Stimulated activated CD4-positive, alpha-beta T cell treated with anti-CD3 and anti-CD28 coated beads, Interleukin-15, amount 100 ng/mL, for 48 hours (primary cell): ENCODE measurements around the gene RBBP8.

Source experiments
- DNase-seq, 2 donors: peaks; one replicate each; pipeline ENCODE4 v3.0.0-alpha.2; 2020; ENCODE audit warnings: low read depth in 2 of 2

RBBP8 gene

DNA sequence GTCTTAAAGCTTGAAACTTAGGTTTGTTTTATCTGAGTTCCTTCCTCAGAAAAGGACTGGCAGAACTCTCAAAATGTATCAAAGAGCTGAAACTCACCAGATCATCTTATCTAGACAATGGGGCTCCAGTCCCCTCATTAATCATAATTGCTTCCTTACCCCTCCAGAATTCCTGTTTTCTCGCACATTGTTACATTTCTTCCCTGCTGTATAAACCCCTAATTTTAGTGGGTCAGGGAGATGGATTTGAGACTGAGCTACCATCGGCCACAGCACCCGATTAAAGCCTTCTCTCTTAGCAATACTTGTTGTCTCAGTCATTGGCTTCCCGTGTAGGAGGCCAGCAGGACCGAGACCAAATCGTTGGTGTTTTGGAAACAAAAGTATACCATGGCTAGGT is 130.4 kb downstream of the RBBP8 start:
- DNase-seq = no peak

DNA sequence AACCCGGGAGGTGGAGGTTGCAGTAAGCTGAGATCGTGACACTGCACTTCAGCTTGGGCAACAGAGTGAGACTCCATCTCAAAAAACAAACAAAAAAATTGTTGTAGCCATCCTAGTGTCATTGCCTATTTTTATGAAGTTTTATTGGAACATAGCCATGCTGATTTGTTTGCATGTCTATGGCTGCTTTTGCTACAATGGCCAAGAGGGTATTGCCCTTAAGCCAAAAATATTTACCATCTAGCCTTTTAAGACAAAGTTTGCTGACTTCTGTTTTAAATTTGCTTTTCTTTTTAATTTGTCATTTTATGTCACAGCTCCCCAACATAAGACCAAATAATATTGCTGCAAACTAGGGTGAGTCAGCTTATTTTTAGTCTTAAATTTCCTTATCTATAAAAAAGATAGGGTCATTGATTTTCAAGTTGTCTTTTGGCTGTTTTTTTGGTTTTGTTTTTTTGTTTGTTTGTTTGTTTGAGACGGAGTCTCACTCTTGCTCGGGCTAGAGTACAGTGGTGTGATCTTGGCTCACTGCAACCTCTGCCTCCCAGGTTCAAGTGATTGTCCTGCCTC is 132.2 kb downstream of the RBBP8 start:
- no peak for DNase-seq

DNA sequence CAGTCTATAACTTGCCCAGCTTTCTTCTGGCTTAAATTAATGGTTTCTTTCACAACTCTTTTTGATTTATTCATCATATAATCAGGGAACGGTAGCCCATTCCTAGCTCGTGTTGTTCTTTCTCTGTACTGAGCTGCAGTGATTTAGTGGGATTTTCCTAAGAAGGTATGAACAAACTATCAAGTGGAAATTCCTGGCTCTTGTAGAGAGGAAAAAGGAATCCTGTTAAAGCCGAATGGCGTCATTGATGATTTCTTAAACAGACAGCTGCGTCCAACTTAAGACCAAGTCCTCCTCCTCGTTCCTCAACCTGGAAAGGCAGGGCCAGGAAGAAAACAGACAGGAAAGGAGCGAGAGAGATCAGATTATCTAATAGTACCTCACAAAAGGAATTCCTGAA is 132.9 kb downstream of the RBBP8 start:
- no peak for DNase-seq

DNA sequence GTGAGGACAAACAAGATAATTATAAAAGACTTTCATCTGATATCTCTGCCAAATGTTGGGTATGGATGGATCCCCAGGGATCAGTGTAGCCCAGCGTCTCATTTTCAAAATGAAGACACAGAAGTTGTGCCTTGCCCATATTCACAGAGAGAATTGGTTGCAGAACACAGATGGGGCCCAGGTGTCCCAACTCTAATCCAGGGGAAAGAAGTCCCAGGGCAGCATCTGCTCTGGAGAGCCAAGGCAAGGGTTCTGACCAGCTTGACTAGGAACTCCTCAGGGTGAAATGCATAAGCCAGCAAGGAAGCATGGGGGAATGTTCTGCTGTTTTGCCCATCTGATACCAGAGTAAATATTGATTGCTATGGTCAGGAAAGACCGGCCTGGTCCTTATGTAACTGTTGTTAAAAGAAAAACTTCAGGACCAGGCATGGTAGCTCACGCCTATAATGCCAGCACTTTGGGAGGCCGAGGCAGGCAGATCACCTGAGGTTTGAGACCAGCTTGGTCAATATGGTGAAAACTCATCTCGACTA is 133.4 kb downstream of the RBBP8 start:
- DNase-seq = no peak

DNA sequence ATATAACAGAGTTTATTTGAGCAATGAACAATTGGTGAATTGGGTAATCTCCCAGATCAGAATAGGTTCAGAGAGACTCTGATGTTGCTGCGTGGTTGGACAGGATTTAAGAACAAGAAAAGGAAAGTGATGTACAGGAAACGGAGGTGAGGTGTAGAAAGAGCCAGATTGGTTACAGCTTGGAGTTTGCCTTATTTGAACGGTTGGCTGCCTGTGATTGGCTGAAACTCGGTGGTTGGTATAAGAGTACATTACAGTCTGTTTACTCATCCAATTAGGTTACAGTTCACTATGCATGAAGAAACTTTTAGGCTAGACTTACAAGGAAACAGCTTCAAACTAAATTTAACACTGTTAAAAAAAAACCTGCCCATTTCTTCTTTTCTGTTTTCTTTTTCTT is 134.1 kb downstream of the RBBP8 start:
- DNase-seq = no peak

DNA sequence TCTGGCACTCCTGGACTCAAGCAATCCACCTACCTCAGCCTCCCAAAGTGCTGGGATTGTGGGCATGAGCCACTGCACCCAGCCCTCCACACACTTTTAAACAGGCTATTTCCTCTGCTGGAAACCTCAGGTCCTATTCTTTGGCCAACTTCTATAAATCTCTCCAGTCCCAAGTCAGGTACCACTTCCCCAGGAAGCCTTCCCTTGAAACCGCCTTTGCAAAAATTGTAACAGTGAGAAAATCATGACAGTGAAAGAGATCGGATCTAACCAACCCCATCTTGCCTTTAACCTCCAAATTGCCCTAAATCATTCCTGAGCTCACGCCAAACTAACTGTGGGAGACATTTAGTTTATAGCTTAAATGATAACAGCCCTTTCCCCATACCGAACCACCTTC is 134.9 kb downstream of the RBBP8 start:
- DNase-seq = no peak

DNA sequence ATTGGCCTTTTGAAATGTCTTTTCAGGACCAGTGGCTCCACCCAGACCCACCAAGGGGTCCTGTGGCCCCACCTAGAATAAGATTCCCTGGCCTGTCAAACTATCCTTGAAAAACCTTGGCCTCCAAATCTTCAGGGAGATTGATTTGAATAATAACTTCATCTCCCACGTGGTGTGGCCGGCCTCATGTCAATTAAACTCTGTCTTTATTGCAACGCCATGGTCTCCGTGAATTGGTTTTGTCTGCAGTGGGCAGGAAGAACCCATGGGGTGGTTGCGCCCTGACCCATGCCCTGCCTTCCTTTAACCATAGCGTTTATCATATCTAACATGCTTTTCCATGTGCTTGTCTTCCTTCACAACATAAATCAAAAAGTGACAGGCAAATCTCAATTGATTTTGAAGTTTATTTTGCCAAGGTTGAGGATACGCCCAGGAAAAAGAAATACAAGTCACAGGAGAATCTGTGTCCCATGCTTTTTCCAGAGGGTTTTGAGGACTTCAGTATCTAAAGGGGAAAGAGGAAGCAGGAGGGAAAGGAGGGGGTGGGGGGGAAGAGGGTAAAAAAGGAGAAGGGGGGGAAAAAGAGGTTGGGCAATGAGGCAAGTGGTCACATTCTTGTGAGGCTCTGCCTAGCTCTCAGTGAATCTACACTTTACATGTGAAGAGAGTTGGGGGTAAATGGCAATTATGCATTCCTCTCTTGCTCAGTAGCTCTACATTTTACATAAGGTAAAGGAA is 135.6 kb downstream of the RBBP8 start:
- no peak for DNase-seq

DNA sequence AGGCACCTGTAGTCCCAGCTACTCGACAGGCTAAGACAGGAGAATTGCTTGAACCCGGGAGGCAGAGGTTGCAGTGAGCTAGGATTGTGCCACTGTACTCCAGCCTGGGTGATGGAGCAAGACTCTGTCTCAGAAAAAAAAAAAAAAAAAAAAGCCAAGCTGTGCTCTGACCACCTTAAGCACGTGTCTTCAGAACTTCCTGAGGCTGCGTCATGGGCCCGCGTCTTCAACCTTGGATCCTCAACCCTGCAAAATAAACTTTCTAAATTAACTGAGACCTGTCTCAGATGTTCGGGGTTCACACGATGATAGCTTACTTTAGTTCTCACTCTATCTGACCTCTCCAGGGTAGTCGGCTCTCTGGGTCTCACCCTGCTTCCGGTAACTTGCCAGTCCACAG is 136.4 kb downstream of the RBBP8 start:
- DNase-seq = no peak

DNA sequence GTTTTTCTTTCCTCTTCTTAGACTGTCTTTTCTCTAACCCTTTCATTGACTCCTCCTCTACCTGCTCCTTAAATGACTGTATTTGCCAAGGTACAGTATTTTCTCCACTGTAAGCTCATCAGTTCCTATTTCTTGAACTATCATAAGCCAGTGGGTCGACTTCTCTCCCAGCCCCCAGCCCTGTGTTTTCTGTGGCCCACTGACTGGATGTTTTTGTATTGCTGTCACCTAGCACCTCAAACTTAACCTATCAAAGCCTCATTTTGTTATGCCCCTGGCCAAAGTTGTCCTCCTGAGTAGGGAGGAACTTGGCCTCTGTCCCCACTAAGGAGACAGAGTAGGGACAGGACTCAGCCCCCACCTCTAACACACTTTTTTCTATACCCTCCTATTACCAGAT is 136.8 kb downstream of the RBBP8 start:
- no peak for DNase-seq

DNA sequence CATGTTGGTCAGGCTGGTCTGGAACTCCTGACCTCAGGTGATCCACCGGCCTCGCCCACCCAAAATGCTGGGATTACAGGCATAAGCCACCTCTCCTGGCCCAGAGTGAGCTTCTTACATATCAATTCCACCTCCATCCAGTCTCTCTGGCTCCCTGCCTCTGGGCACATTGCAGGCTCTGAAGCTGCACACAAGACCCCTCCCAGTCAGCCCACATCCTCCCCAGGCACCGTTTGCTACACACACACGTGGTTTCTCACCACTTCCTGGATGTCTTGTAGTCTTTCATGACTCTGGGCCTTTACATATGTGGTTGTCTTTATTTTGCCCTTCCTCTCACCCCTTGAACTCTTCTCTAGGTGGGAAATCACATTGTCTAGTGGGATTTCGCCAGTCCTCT is 138.2 kb downstream of the RBBP8 start:
- peak; percentile 50 to 58 for DNase-seq

DNA sequence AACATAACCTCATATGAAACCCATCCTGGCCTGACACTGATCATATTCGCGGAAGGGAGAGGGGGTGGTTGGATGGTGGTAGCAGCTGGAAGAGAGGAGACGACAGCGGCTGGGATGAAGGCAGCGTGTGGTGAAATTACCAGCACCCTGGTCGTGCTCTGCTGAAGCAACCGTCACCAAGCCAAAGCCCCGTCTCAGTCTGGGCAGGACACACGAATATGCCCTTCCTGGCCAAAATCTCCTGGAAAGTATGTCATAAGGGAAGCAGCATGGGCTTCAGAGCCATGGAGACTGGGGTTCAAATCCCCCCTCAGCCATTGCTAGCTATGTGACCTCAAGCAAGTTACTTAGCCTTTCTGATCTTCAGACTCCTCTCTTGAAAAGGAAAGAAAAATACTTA is 139.0 kb downstream of the RBBP8 start:
- DNase-seq = no peak

DNA sequence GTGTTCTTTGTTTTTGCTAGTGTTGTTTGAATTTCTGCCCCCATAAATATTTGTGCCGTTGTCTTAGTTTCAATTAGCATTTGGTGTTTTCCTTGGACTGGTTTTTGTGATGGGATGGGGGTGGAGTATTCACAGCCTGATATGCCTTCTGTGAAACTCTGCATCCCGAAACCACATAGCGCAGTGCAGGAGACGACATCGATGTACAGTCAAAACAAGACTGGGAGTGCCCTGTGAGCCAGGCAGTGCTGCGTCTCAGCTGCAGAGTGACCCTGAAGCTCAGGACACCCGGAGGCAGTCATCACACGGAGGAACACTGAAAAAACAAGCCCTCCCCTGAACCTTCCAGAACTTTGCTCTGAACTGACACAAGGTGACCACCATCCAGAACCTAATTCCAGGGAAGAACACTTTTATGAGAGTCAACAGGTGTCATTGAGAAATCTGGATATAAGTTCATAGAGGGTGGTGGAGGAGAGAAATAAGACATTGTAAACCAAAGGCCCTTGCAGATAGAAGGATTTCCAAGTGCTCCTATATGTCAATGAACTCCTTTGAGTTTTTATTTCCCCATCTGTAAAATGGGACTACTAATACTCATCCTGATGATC is 141.0 kb downstream of the RBBP8 start:
- DNase-seq = no peak
